Activated CD8-positive, alpha-beta memory T cell treated with anti-CD3 and anti-CD28 coated beads for 36 hours (primary cell): ENCODE measurements around the gene PLXNA4. TPM values are rescaled to one million over a fixed set of nuclear protein-coding genes. Genes with fewer than 3 reads are reported as not detected.

Source experiments
- CTCF ChIA-PET: fragments of 350-600 bp; sonication (Branson Sonifier 250); formaldehyde crosslinking; loops from one replicate; lab custom pipeline; 2021; ENCODE audit warnings: antibody characterized with exemption; lab: Charles Lee
- POLR2A ChIA-PET: fragments of 350-600 bp; sonication (Branson Sonifier 250); formaldehyde crosslinking; loops from one replicate; lab custom pipeline; 2021; ENCODE audit warnings: antibody characterized with exemption; lab: Charles Lee
- total RNA-seq, 2 experiments: library from RNA; stranded (reverse); gene quantifications; one replicate each; pipeline ENCODE4 v1.2.3, GENCODE V29; 2021

The PLXNA4 gene
- total RNA-seq, 2 experiments from 2014 or later, result 0.04 to 0.19 TPM

DNA sequence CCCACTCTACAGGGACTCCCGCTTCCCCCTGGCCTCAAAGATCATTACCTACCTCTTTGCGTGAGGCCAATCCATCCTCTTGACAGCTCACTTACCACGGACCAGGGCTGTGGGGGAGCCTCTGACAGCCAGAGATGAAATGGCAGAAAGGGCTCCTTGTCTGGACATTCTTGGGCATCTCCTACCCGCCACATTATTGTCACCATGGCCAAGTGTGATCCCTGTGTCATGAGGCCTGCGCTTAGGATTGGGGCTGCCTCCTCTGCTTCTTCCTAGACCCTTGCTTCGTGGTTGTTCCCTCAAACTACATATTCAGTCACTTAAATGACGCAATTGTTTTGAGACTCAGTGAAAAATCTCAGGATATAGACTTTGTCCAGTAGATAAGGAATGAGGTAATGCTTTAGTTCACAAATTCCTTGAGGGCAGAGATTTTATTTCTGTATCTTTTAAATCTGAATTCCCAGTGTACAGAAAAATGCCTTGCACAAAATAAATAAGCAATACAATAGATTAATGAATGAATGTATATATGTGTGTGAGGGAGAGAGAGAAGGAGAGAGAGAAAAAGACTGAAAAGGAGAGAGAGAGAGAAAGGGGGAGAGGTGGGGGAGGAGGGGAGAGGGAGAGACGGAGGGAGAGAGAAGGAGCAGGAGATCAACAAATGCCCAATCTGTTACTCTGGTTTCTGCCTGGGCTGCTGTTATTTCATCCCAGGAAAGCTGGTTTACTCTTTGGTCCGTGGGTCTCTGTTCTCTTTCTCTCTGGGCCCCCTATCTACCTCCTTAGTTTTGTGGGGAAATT is 159.0 kb downstream of the PLXNA4 start:
- CTCF ChIA-PET, result no interaction called here

DNA sequence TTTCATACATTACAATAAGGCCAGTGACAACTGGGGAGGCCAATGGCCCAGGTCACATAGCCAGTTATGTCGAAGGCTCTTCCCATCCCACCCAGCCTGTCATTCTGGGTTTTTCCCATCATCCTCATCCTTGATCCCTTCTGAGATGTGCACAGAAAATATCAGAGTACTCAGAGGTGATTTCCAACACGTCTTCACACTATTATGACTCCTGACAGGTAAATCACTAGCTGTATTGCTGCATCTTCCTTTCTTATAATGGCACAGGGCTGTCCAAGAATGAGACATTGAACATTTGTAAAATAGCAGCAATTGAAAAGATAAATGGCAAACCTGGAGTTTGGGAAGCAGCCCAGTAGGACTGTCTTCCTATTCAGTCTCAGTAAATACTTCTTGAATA is 159.9 kb downstream of the PLXNA4 start:
- ChIA-PET POLR2A (no interaction called here), CTCF (no interaction called here)

More for the DNA sequence above, 159.0 kb downstream of the PLXNA4 start:
- POLR2A ChIA-PET, result interaction anchor here (0.6 kb wide), 1 partner anchor 489 kb away, joined by 3 read pairs; no protein-coding TSS in a partner anchor

GRCh38 chr7:132415259-132415658 is 161.0 kb downstream of the PLXNA4 start:
- POLR2A ChIA-PET, result no interaction called here
- CTCF ChIA-PET, result no interaction called here

DNA sequence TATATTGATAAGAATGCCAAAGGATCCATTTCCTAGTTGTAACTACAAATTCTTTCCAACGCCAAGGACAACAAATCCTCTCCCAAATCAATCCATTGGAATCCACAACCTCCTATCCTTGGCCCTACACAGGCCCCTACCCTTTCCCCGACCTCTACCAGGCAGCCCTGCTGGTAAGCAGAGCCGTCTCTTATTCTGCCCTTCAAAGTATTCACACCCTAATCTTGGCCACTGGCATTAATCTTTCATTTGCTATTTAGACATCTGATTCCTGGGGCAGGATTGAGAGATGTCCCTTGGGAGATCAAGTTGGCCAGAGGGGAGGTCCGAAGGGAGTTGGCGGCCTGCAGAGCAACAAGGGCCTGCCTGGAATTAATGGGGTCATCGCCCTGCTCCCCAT is 161.4 kb downstream of the PLXNA4 start:
- ChIA-PET POLR2A (no interaction called here), CTCF (no interaction called here)

- CTCF ChIA-PET, result interaction anchor here (1.5 kb wide), 1 partner anchor 15 kb away, joined by 3 read pairs; no protein-coding TSS in a partner anchor
These were observed 163.8 kb downstream of the PLXNA4 start for GRCh38 chr7:132412435-132412834.

GRCh38 chr7:132410861-132411541 is 165.3 kb downstream of the PLXNA4 start:
- ChIA-PET CTCF (interaction anchor here (0.6 to 1.5 kb wide), 2 partner anchors 16 to 31 kb away, joined by 3 read pairs; no protein-coding TSS in a partner anchor), POLR2A (no interaction called here)

More at GRCh38 chr7:132412435-132412834, 163.8 kb downstream of the PLXNA4 start:
- POLR2A ChIA-PET, result no interaction called here

DNA sequence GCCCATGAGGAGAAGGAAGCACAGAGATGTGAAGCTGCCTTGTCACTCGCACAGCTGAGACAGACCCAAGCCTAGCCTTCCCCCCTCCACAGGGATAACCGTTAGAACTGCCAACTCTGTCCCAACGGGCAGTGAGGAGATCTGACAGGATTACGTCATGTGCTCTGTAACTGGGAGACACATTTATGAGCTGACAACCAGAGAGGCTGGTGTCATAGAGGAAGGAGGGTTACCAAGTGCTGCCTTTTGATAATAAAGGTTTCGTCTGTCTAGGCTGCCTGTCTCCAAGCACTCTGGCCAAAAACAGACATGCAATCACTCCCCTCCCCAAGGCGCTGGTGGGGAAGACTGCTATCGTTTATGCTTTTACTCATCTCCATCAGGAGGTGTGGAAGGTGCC is 165.9 kb downstream of the PLXNA4 start:
- POLR2A ChIA-PET, result no interaction called here
- CTCF ChIA-PET, result interaction anchor here (0.6 kb wide), 1 partner anchor 32 kb away, joined by 3 read pairs; no protein-coding TSS in a partner anchor

DNA sequence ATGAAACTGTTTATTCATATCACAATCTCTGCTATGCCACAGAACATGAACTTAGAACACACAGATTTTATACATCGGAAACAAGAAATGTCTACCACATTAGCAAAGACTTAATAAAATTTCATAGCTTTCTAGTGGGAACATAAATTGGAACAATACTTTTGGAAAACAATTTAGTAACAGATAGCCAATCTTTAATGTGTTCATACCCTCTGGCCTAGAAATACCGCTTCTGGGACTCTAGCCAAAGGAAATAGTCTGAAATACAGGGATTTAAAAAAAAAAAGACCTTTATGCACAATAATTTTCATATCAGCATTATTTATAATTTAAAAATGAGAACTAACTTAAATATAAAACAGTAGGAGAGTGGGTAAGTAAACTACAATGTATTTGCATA is 168.5 kb downstream of the PLXNA4 start:
- CTCF ChIA-PET, result no interaction called here
- POLR2A ChIA-PET, result no interaction called here

DNA sequence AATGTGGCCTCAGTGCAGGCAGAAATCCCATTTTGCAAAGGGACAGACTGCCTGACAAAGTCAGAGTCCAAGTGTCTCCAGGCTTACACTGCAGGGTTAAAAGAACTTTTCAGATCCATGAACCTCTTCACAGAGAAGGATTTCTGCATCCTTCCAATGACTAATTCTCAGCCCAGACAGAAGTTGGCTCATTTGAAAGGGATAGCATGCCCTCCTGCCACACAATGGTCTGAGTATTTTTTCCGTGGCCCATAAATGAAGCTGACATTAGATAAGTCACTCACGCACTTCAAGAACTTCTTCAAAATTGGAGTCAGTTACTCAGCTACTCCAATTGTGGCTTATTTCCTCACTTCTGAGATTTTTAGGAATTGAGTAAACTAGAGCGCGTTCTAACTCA is 170.2 kb downstream of the PLXNA4 start:
- POLR2A ChIA-PET, result no interaction called here
- CTCF ChIA-PET, result interaction anchor here (0.6 kb wide), 1 partner anchor 87 kb away, joined by 4 read pairs; no protein-coding TSS in a partner anchor

DNA sequence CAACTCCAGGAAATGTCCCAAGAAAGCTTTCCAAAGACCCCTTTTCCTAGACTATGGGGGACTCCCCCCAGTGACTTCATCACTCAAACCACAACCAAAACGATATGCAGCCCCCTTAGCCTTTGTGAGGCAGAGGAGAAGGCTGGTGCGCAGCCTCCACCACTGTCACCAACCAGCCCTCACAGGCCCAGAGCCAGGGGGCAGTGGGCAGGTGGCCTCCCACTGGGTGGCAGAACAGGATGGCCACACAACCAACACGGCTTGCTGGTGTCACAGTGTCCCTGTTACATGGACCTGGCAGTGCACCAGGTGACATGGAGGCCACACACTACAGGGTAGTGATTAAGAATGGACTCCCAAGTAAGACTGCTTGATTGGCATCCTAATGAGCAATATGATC is 172.0 kb downstream of the PLXNA4 start:
- POLR2A ChIA-PET, result no interaction called here

DNA sequence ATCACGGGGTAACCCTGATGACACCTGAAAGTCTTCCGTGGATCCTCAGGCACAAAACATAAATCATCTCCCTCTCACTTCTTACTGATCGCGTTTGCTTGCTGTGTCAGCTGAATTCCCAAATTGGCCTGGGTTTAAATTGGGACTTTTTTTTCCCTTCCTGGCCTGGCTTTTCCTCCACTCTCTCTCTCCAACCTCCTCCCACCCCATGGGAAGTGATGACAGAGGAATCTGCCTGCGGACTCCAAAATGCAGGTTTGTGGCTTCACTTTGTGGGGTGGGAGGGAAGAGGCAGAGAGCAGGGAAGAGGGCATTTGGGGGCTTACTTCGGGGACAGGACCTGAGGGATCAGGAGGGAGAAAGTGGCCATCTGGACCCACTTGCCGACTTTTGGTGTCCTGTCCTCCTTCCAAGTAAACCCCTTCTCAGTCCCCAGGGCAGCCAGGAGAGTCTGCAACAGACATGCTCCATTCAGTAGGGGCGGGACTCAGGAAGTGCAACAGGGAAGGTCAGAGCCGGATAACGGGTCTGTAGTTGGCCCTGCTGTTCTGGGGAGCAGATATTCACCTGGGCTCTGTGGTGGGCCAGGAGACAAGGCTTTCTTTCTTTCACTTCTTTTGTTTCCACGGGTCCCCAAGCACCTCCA is 172.7 kb downstream of the PLXNA4 start:
- CTCF ChIA-PET, result no interaction called here
- POLR2A ChIA-PET, result no interaction called here

More for the DNA sequence above, 172.0 kb downstream of the PLXNA4 start:
- CTCF ChIA-PET, result no interaction called here

DNA sequence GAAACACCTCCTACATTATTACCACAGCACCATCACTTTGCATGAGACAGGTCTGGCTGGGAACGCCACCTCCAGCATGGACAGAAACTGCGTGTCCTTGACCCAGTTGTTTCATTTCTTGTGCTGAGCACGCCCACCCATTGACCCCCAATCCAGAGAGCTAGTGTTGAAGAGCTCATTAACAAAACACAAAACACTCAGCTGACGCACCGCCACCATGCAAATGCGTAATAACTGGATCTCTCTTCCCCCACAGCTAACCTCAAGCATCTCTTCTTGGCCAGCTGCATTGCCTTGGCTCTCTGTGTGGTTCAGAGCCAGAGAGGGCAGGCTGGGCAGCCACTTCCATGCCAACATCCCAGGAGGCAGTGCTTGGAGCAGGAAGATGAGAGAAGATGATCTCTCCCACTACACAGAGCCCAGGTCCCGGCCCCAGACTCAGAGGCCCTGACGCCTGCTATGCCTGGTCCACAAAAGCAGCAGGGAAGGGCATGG is 173.5 kb downstream of the PLXNA4 start:
- ChIA-PET CTCF (no interaction called here), POLR2A (no interaction called here)

DNA sequence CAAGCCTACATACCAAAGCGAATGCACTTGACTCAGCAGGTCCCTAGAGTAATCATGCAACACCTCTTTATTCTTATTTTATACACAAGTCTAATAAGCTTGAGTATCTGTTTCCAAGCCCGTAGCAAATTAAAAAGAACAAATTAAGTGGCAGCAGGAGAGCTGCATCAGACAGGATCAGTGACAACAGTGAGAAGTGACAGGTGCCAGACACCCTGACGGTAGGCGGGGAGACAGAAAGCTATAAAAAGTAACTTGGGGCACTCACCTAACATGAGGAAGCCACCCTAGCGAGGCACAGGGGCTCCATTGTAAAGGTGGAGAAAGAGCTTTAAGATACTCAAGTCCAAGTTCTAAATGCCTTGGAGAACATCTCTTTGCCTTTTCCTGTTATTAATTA is 174.2 kb downstream of the PLXNA4 start:
- ChIA-PET CTCF (no interaction called here), POLR2A (no interaction called here)

DNA sequence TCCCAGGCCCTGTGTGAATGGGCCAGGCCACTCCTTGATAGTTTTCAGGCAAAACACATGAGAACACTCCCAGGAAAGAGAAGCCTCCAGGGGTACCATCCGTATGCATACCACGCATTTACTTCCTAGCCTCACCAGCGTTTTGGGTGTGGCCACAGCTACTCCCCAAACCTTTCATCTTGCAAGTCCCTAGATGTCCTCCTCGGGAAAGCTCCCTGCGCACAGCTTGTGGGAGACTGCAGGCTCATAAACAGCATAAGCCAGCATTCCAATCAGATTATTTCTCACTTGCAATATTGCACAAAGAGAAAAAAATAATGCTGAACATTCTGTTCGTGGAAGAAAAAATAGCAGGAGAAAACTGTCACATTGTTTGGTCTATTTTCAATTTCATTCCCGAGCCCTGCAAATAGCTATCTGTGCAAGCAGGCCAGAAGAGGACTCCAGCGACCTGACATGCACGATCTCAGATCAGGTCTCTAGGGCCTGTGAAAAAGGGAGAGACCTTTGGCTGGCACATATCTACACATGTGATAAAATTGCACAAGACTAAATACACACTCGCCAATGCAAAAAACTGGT is 175.6 kb downstream of the PLXNA4 start:
- POLR2A ChIA-PET, result no interaction called here

GRCh38 chr7:132399367-132399766 is 176.9 kb downstream of the PLXNA4 start:
- ChIA-PET POLR2A (no interaction called here), CTCF (no interaction called here)

More for the DNA sequence above, 175.6 kb downstream of the PLXNA4 start:
- CTCF ChIA-PET, result interaction anchor here (1.4 kb wide), 1 partner anchor 157 kb away, joined by 3 read pairs; no protein-coding TSS in a partner anchor

GRCh38 chr7:132398253-132398925 is 177.9 kb downstream of the PLXNA4 start:
- ChIA-PET POLR2A (no interaction called here), CTCF (interaction anchor here (6.9 kb wide), 1 partner anchor 181 kb away, joined by 47 read pairs; no protein-coding TSS in a partner anchor)

DNA sequence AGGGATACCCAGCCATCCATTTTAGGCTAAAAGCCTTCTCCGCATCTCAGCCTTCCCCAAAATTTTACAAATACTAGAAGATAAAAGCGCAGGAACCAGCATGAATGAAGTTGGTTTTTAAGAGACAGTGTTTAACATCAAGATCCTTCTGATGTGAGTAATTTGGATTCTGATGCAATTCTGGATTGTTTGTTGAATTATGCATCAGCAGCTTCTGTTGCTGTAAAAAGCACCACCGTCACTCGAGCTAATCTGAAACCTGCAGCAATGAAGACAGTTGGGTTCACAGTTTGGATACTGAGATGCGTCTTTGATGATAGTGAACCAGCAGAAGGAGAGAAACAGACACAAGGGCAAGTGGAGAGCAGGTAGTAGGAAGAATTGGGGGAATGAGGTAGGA is 179.2 kb downstream of the PLXNA4 start:
- CTCF ChIA-PET, result interaction anchor here (6.9 kb wide), 1 partner anchor 182 kb away, joined by 47 read pairs; no protein-coding TSS in a partner anchor
- POLR2A ChIA-PET, result no interaction called here

DNA sequence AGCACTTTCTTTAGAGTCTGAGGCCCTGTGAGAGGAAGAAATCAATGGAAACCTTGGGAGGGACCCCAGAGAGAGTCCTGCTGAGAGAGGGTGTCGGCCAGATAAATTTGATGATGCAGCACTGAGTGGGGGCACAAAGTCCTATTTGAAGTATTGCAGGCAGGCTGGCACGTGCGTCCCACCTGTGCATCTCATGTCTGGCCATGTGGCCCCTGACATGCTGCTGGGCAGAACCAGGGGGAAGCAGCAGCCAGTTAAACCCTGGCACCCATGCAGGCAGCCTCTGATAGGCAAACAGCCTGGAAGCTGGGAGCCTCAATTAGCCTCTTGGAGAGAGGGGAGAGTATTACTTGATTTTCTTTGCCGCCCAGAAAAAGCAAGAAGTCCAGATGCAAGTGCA is 180.9 kb downstream of the PLXNA4 start:
- ChIA-PET CTCF (interaction anchor here (1.9 to 6.9 kb wide), 2 partner anchors 162 to 184 kb away, joined by 4 to 47 read pairs; no protein-coding TSS in a partner anchor), POLR2A (no interaction called here)
